IPS DF 6.9 (cell line): Measurements from ENCODE around the gene SVOPL.

Experiments
- DNase-seq: peaks from one replicate; pipeline ENCODE4 v3.0.0-alpha.2; 2013; ENCODE audit warnings: low read depth, low spot score
- H3K27ac ChIP-seq: one replicate; pipeline ENCODE4 v1.5.1; 2013; ENCODE audit warnings: low read length, control low read depth
- H3K27me3 ChIP-seq: 2 replicates; pipeline ENCODE4 v1.6.1; 2013; ENCODE audit warnings: mild to moderate bottlenecking, low read length; ENCODE audit not compliant: control insufficient read depth, insufficient read depth
- H3K36me3 ChIP-seq: 2 replicates; pipeline ENCODE4 v1.6.1; 2013; ENCODE audit warnings: low read length; ENCODE audit not compliant: control insufficient read depth, insufficient read depth
- H3K4me1 ChIP-seq: 2 replicates; pipeline ENCODE4 v1.6.1; 2013; ENCODE audit warnings: low read length; ENCODE audit not compliant: control insufficient read depth, insufficient read depth
- H3K4me3 ChIP-seq: 2 replicates; pipeline ENCODE4 v1.5.1; 2013; ENCODE audit warnings: mild to moderate bottlenecking, low read length
- H3K9me3 ChIP-seq: 2 replicates; pipeline ENCODE4 v1.6.1; 2013; ENCODE audit warnings: low read length, inconsistent platforms; ENCODE audit not compliant: control insufficient read depth, insufficient read depth
- WGBS: extraction: QIAGEN DNeasy Blood & Tissue Kit; methylation state at CpG from one replicate; pipeline ENCODE4 v1.1.7; 2013; ENCODE audit warnings: mixed read lengths, missing lambda C conversion rate; ENCODE audit not compliant: insufficient read length, insufficient coverage; 5-methylcytosine and 5-hydroxymethylcytosine counted together

Gene SVOPL

GRCh38 chr7:138662991-138663320 is 38.2 kb downstream of the SVOPL start:
- no peaks in the 10 kb centered on the region for H3K27me3 ChIP-seq
- WGBS: no CpG with 5 or more reads among the region's 6 CpGs
- no peak for DNase-seq
- H3K27ac ChIP-seq: no peak overlapping the region
- H3K4me3 ChIP-seq: no peak overlapping the region
- no peaks in the 10 kb centered on the region for H3K9me3 ChIP-seq
- H3K36me3 ChIP-seq: no peaks in the 10 kb centered on the region
- H3K4me1 ChIP-seq: 0 out of 2 replicates have a peak, but pooled peaks cover 2% of the 10 kb centered on the region

GRCh38 chr7:138662076-138662990 is 38.8 kb downstream of the SVOPL start:
- Histone ChIP-seq H3K4me3 (no peak overlapping the region), H3K4me1 (0 out of 2 replicates have a peak, but pooled peaks cover 2% of the 10 kb centered on the region), H3K36me3 (no peaks in the 10 kb centered on the region), H3K27me3 (no peaks in the 10 kb centered on the region), H3K9me3 (no peaks in the 10 kb centered on the region), H3K27ac (no peak overlapping the region)
- WGBS: no CpG with 5 or more reads among the region's 5 CpGs
- no peak for DNase-seq

GRCh38 chr7:138661069-138661635 is 40.0 kb downstream of the SVOPL start:
- H3K4me3 ChIP-seq: no peak overlapping the region
- H3K27ac ChIP-seq: no peak overlapping the region
- H3K9me3 ChIP-seq: no peaks in the 10 kb centered on the region
- no CpG with 5 or more reads among the region's 9 CpGs for WGBS
- no peaks in the 10 kb centered on the region for H3K36me3 ChIP-seq
- H3K27me3 ChIP-seq: no peaks in the 10 kb centered on the region
- 0 out of 2 replicates have a peak, but pooled peaks cover 2% of the 10 kb centered on the region for H3K4me1 ChIP-seq
- no peak for DNase-seq

GRCh38 chr7:138658889-138659288 is 42.3 kb downstream of the SVOPL start:
- Histone ChIP-seq H3K4me1 (0 out of 2 replicates have a peak, but pooled peaks cover 2% of the 10 kb centered on the region), H3K27me3 (no peaks in the 10 kb centered on the region), H3K4me3 (no peak overlapping the region), H3K27ac (no peak overlapping the region), H3K9me3 (no peaks in the 10 kb centered on the region), H3K36me3 (no peaks in the 10 kb centered on the region)
- no peak for DNase-seq
- WGBS: no CpG with 5 or more reads among the region's 4 CpGs

GRCh38 chr7:138657854-138658386 is 43.2 kb downstream of the SVOPL start:
- DNase-seq: no peak
- no CpG with 5 or more reads among the region's 4 CpGs for WGBS
- Histone ChIP-seq H3K27me3 (no peaks in the 10 kb centered on the region), H3K36me3 (no peaks in the 10 kb centered on the region), H3K9me3 (no peaks in the 10 kb centered on the region), H3K4me3 (no peak overlapping the region), H3K4me1 (0 out of 2 replicates have a peak, but pooled peaks cover 2% of the 10 kb centered on the region), H3K27ac (no peak overlapping the region)

GRCh38 chr7:138656952-138657351 is 44.2 kb downstream of the SVOPL start:
- no peaks in the 10 kb centered on the region for H3K9me3 ChIP-seq
- H3K4me3 ChIP-seq: no peak overlapping the region
- no peaks in the 10 kb centered on the region for H3K36me3 ChIP-seq

GRCh38 chr7:138654616-138655015 is 46.5 kb downstream of the SVOPL start:
- no CpG with 5 or more reads among the region's 5 CpGs for WGBS
- DNase-seq: no peak
- no peaks in the 10 kb centered on the region for H3K27me3 ChIP-seq

More at GRCh38 chr7:138656952-138657351, 44.2 kb downstream of the SVOPL start:
- WGBS: no CpG with 5 or more reads among the region's 2 CpGs
- Histone ChIP-seq H3K27ac (no peak overlapping the region), H3K27me3 (no peaks in the 10 kb centered on the region), H3K4me1 (0 out of 2 replicates have a peak, but pooled peaks cover 2% of the 10 kb centered on the region)
- DNase-seq: no peak

GRCh38 chr7:138649506-138649905 is 51.7 kb downstream of the SVOPL start:
- WGBS: no CpG with 5 or more reads among the region's 5 CpGs
- H3K9me3 ChIP-seq: no peaks in the 10 kb centered on the region
- no peak overlapping the region for H3K4me3 ChIP-seq
- H3K4me1 ChIP-seq: no peaks in the 10 kb centered on the region
- H3K27me3 ChIP-seq: no peaks in the 10 kb centered on the region
- no peak overlapping the region for H3K27ac ChIP-seq
- H3K36me3 ChIP-seq: no peaks in the 10 kb centered on the region
- no peak for DNase-seq

More at GRCh38 chr7:138654616-138655015, 46.5 kb downstream of the SVOPL start:
- Histone ChIP-seq H3K36me3 (no peaks in the 10 kb centered on the region), H3K4me1 (no peaks in the 10 kb centered on the region), H3K9me3 (no peaks in the 10 kb centered on the region), H3K4me3 (no peak overlapping the region), H3K27ac (no peak overlapping the region)

- WGBS: no CpG with 5 or more reads among the region's 7 CpGs
- no peak overlapping the region for H3K27ac ChIP-seq
- DNase-seq: no peak
- H3K36me3 ChIP-seq: no peaks in the 10 kb centered on the region
- no peaks in the 10 kb centered on the region for H3K27me3 ChIP-seq
- no peaks in the 10 kb centered on the region for H3K9me3 ChIP-seq
- H3K4me3 ChIP-seq: no peak overlapping the region
- H3K4me1 ChIP-seq: no peaks in the 10 kb centered on the region
Measured at GRCh38 chr7:138645284-138645683, 55.9 kb downstream of the SVOPL start.

- DNase-seq: no peak
- WGBS: no CpG with 5 or more reads among the region's 12 CpGs
Measured at GRCh38 chr7:138632826-138633602, 68.1 kb downstream of the SVOPL start.

More at GRCh38 chr7:138632826-138633602, 68.1 kb downstream of the SVOPL start:
- Histone ChIP-seq H3K9me3 (no peaks in the 10 kb centered on the region), H3K36me3 (no peaks in the 10 kb centered on the region), H3K27ac (no peak overlapping the region), H3K4me3 (no peak overlapping the region), H3K4me1 (no peaks in the 10 kb centered on the region), H3K27me3 (no peaks in the 10 kb centered on the region)
